HepG2 (cell line): ENCODE results near the gene PALM. TPM values are rescaled to one million over a fixed set of nuclear protein-coding genes. Genes with fewer than 3 reads are reported as not detected.

Experiments used
- CREB1 ChIP-seq, 2 experiments: fragments of 450-650 bp in 1 of 2; IDR thresholded peaks; 2 replicates each; pipeline ENCODE4 v1.6.1; 2016 to 2017; ENCODE audit warnings: control low read depth in 1 of 2, mild to moderate bottlenecking in 1 of 2, missing compliant biosample characterization in 1 of 2, missing genetic modification characterization in 1 of 2
- HNRNPH1 ChIP-seq: fragments of 200-400 bp; formaldehyde crosslinking; optimal IDR thresholded peaks from 2 replicates; pipeline ENCODE3; 2017; ENCODE audit warnings: mild to moderate bottlenecking, low read depth, low read length
- MED13 ChIP-seq: sonication (generic); formaldehyde crosslinking; IDR thresholded peaks from 2 replicates; pipeline ENCODE4 v1.5.0; 2020; ENCODE audit warnings: missing genetic modification reagents
- PHF8 ChIP-seq: sonication (generic); formaldehyde crosslinking; IDR thresholded peaks from 2 replicates; pipeline ENCODE4 v1.5.0; 2020; ENCODE audit warnings: missing genetic modification reagents
- POLR2AphosphoS5 ChIP-seq: IDR thresholded peaks from 2 replicates; pipeline ENCODE4 v1.6.1; 2012; ENCODE audit warnings: low read depth, low read length
- RARG ChIP-seq: sonication (generic); formaldehyde crosslinking; IDR thresholded peaks from 2 replicates; pipeline ENCODE4 v1.4.0; 2020; ENCODE audit warnings: low read depth, mild to moderate bottlenecking, missing genetic modification reagents
- RBM39 ChIP-seq: fragments of 200-400 bp; formaldehyde crosslinking; IDR thresholded peaks from one replicate; pipeline ENCODE4 v1.6.1; 2018; ENCODE audit warnings: antibody characterized with exemption, mild to moderate bottlenecking, low read depth, low read length; ENCODE audit not compliant: poor library complexity, severe bottlenecking
- SNAPC2 ChIP-seq: sonication (generic); formaldehyde crosslinking; IDR thresholded peaks from 2 replicates; pipeline ENCODE4 v1.8.1; 2022; ENCODE audit warnings: mild to moderate bottlenecking, missing genetic modification reagents
- SRY ChIP-seq: sonication (generic); formaldehyde crosslinking; IDR thresholded peaks from 2 replicates; pipeline ENCODE4 v1.8.0; 2022; ENCODE audit warnings: mild to moderate bottlenecking, missing genetic modification reagents
- TOE1 ChIP-seq: sonication (generic); formaldehyde crosslinking; IDR thresholded peaks from 2 replicates; pipeline ENCODE4 v1.4.0; 2020; ENCODE audit warnings: mild to moderate bottlenecking, missing genetic modification reagents
- ZBTB20 ChIP-seq: sonication (generic); formaldehyde crosslinking; IDR thresholded peaks from 2 replicates; pipeline ENCODE4 v1.8.1; 2023; ENCODE audit warnings: missing genetic modification reagents, low read depth, mild to moderate bottlenecking, borderline replicate concordance
- ZNF441 ChIP-seq: sonication (generic); formaldehyde crosslinking; IDR thresholded peaks from 2 replicates; pipeline ENCODE4 v1.7.0; 2021; ENCODE audit warnings: missing genetic modification reagents, borderline replicate concordance
- ZNF605 ChIP-seq: sonication (generic); formaldehyde crosslinking; IDR thresholded peaks from 2 replicates; pipeline ENCODE4 v1.8.0; 2022; ENCODE audit warnings: mild to moderate bottlenecking, missing genetic modification reagents
- ZNF724P ChIP-seq: sonication (generic); formaldehyde crosslinking; IDR thresholded peaks from 2 replicates; pipeline ENCODE4 v1.8.0; 2022; ENCODE audit warnings: missing genetic modification reagents, borderline replicate concordance
- ZNF772 ChIP-seq: sonication (generic); formaldehyde crosslinking; IDR thresholded peaks from 2 replicates; pipeline ENCODE4 v1.5.0; 2020; ENCODE audit warnings: mild to moderate bottlenecking, missing genetic modification reagents
- polyA plus RNA-seq, 8 experiments: library from polyadenylated mRNA; depleted of rRNA in 3 of 8; stranded (reverse) in 7 of 8; unstranded in 1 of 8; fragments of >200 nt; fragmentation: Illumina TruSeq in 4 of 8; extraction: Trizol in 4 of 8; gene quantifications; 2 replicates each; pipeline versions ENCODE4 v1.2.1 to v1.2.3, GENCODE V29; 2011 to 2016; ENCODE audit warnings: low read depth in 4 of 8, missing spikeins in 1 of 8, mixed read lengths in 1 of 8; ENCODE audit not compliant: insufficient read depth in 1 of 8
- total RNA-seq, 5 experiments: library from RNA; depleted of rRNA; stranded (reverse); fragments of >200 nt; fragmentation: Illumina TruSeq; extraction: Trizol; gene quantifications; 2 replicates each; pipeline ENCODE4 v1.2.3, GENCODE V29; 2016; ENCODE audit warnings: low read depth in 1 of 5
- TF ChIP-seq, protein P1 (sequence below): sonication (generic); formaldehyde crosslinking; IDR thresholded peaks from 2 replicates; pipeline ENCODE4 v1.4.0; 2020; ENCODE audit warnings: mild to moderate bottlenecking, low read depth, missing genetic modification reagents
- TF ChIP-seq, protein P2 (sequence below): sonication (generic); formaldehyde crosslinking; IDR thresholded peaks from 2 replicates; pipeline ENCODE4 v1.9.0; 2021; ENCODE audit warnings: missing genetic modification reagents, mild to moderate bottlenecking, borderline replicate concordance
- TF ChIP-seq, protein P3 (sequence below): sonication (generic); formaldehyde crosslinking; IDR thresholded peaks from 2 replicates; pipeline ENCODE4 v1.4.0; 2020; ENCODE audit warnings: missing genetic modification reagents, borderline replicate concordance
- TF ChIP-seq, protein P4 (sequence below): sonication (generic); formaldehyde crosslinking; IDR thresholded peaks from 2 replicates; pipeline ENCODE4 v1.8.0; 2023; ENCODE audit warnings: mild to moderate bottlenecking, missing genetic modification reagents
- TF ChIP-seq, protein P5 (sequence below): sonication (generic); formaldehyde crosslinking; IDR thresholded peaks from 2 replicates; pipeline ENCODE4 v1.8.0; 2022; ENCODE audit warnings: missing genetic modification reagents, low read depth, mild to moderate bottlenecking, borderline replicate concordance

Gene PALM
- total and polyA plus RNA-seq, 2 of the 13 experiments (the other 11 are each of a cell fraction or from before 2014, with no cell fraction given) = 4.0 to 9.7 TPM

DNA sequence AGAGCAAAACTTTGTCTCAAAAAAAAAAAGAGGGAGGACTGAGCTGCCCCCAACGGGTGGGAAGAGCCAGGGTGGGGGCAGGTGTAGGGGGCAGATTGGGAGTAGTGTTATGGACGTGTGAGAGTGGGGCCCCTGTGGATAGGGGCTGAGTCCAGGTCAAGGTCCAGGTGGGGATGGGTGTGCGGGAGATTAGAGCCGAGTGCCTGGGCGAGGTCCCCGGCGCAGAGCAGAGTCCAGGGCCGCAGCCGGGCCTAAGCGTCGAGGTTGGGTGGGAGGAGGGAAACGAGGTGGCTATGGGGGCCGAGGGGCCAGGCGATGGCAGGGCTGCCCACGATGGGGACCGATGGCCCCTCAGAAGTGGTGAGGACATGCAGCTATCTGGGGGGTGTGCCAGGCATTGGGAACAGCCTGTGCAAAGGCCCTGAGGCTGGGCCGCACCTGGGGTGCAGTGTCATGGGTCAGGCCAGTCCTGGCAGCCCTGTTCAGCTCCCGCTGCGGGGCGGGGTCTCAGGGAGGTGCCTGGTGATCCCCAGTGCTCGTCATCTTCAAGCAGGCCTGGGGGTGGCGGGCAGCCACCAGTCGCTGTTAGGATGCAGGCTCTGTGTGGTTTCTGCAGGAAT, 29.9 kb downstream of the PALM start (continued):
- TF ChIP-seq, protein P1, sequence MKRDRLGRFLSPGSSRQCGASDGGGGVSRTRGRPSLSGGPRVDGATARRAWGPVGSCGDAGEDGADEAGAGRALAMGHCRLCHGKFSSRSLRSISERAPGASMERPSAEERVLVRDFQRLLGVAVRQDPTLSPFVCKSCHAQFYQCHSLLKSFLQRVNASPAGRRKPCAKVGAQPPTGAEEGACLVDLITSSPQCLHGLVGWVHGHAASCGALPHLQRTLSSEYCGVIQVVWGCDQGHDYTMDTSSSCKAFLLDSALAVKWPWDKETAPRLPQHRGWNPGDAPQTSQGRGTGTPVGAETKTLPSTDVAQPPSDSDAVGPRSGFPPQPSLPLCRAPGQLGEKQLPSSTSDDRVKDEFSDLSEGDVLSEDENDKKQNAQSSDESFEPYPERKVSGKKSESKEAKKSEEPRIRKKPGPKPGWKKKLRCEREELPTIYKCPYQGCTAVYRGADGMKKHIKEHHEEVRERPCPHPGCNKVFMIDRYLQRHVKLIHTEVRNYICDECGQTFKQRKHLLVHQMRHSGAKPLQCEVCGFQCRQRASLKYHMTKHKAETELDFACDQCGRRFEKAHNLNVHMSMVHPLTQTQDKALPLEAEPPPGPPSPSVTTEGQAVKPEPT (CRISPR knock-in tag) = peak; percentile 49; the same call in 1 of the 2 replicates
- TF ChIP-seq, protein P2, sequence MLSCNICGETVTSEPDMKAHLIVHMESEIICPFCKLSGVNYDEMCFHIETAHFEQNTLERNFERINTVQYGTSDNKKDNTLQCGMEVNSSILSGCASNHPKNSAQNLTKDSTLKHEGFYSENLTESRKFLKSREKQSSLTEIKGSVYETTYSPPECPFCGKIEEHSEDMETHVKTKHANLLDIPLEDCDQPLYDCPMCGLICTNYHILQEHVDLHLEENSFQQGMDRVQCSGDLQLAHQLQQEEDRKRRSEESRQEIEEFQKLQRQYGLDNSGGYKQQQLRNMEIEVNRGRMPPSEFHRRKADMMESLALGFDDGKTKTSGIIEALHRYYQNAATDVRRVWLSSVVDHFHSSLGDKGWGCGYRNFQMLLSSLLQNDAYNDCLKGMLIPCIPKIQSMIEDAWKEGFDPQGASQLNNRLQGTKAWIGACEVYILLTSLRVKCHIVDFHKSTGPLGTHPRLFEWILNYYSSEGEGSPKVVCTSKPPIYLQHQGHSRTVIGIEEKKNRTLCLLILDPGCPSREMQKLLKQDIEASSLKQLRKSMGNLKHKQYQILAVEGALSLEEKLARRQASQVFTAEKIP (CRISPR knock-in tag) = no peak
- TF ChIP-seq RBM39 = no peak
- TF ChIP-seq SNAPC2 (CRISPR knock-in tag) = peak; percentile 89; the same call in 1 of the 2 replicates
- TF ChIP-seq, protein P3, sequence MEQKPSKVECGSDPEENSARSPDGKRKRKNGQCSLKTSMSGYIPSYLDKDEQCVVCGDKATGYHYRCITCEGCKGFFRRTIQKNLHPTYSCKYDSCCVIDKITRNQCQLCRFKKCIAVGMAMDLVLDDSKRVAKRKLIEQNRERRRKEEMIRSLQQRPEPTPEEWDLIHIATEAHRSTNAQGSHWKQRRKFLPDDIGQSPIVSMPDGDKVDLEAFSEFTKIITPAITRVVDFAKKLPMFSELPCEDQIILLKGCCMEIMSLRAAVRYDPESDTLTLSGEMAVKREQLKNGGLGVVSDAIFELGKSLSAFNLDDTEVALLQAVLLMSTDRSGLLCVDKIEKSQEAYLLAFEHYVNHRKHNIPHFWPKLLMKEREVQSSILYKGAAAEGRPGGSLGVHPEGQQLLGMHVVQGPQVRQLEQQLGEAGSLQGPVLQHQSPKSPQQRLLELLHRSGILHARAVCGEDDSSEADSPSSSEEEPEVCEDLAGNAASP (CRISPR knock-in tag) = peak; percentile 90
- peak; percentile 65; the same call in 1 of the 2 replicates for TF ChIP-seq TOE1
- TF ChIP-seq, protein P4, sequence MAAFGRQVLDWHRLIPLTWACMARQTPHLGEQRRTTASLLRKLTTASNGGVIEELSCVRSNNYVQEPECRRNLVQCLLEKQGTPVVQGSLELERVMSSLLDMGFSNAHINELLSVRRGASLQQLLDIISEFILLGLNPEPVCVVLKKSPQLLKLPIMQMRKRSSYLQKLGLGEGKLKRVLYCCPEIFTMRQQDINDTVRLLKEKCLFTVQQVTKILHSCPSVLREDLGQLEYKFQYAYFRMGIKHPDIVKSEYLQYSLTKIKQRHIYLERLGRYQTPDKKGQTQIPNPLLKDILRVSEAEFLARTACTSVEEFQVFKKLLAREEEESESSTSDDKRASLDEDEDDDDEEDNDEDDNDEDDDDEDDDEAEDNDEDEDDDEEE (CRISPR knock-in tag) = peak; percentile 49; the same call in 1 of the 2 replicates
- TF ChIP-seq MED13 (CRISPR knock-in tag) = peak; percentile 58; the same call in 1 of the 2 replicates
- TF ChIP-seq ZNF441 (CRISPR knock-in tag) = peak; percentile 70; the same call in 1 of the 2 replicates
- peak; percentile 23; the same call in 1 of the 2 replicates for TF ChIP-seq POLR2AphosphoS5
- TF ChIP-seq ZNF724P (CRISPR knock-in tag) = peak; percentile 82; the same call in 1 of the 2 replicates
- peak; percentile 82; the same call in 1 of the 2 replicates for TF ChIP-seq ZNF772
- peak; percentile 72 for TF ChIP-seq ZBTB20 (CRISPR knock-in tag)
- TF ChIP-seq RARG (CRISPR knock-in tag) = no peak
- TF ChIP-seq ZNF605 = peak; percentile 95
- TF ChIP-seq HNRNPH1 = no peak
- no peak; the same call in 1 of the 2 replicates for TF ChIP-seq CREB1 (IDR thresholded peaks at IDR 0.05)
- TF ChIP-seq CREB1 (CRISPR knock-in tag; IDR thresholded peaks at IDR 0.05) = peak; percentile 67; the same call in 1 of the 2 replicates
- peak; percentile 51; the same call in 1 of the 2 replicates for TF ChIP-seq PHF8 (CRISPR knock-in tag)
- TF ChIP-seq SRY (CRISPR knock-in tag) = peak; percentile 51; the same call in 1 of the 2 replicates
- TF ChIP-seq, protein P5, sequence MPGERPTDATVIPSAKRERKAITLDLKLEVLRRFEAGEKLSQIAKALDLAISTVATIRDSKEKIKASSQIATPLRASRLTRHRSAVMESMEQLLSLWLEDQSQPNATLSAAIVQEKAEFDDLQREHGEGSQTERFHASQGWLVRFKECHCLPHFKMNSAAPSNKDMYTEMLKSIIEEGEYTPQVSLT (CRISPR knock-in tag) = no peak
